ENCODE data around the gene SLC19A1.

Gene SLC19A1

GRCh38 chr21:45470087-45470515 lies 72.1 kb downstream of the SLC19A1 start:
- H2BK120ac ChIP-seq (ENCODE audit: low read depth, low read length) = no peak overlapping the region
- H3K14ac ChIP-seq (ENCODE audit: low read length in 2 of 2) = no peak overlapping the region
- no peak overlapping the region for H3K4ac ChIP-seq (ENCODE audit: low read depth in 1 of 2, low read length in 2 of 2)
- no peak overlapping the region for H4K91ac ChIP-seq (ENCODE audit: low read length)
- H3K4me1 ChIP-seq (ENCODE audit: control insufficient read depth, insufficient read depth, low read depth, low read length) = peaks cover 72% of the 10 kb centered on the region
- peak overlapping the region; percentile 71 for H4K8ac ChIP-seq (ENCODE audit: low read length)
- peak overlapping the region in 1 of 2 experiments; percentile 50 for H3K23ac ChIP-seq (ENCODE audit: low read length in 2 of 2)
- H3K27me3 ChIP-seq (ENCODE audit: control insufficient read depth in 1 of 2, insufficient read depth in 1 of 2, low read length in 2 of 2) = no peaks in the 10 kb centered on the region
- peak overlapping the region; percentile 67 for H2AK5ac ChIP-seq (ENCODE audit: low read length, severe bottlenecking)
- H3K18ac ChIP-seq (ENCODE audit: low read depth in 1 of 2, low read length in 2 of 2) = peak overlapping the region; percentile 25 to 52
- no peak overlapping the region for H2BK15ac ChIP-seq (ENCODE audit: low read depth, poor library complexity, severe bottlenecking)
- no peaks in the 10 kb centered on the region for H3K9me3 ChIP-seq (ENCODE audit: control insufficient read depth, low read length)
- H2BK5ac ChIP-seq (ENCODE audit: low read depth, low read length, poor library complexity, severe bottlenecking) = no peak overlapping the region
- H3K4me2 ChIP-seq (ENCODE audit: low read length, poor library complexity, severe bottlenecking) = peak overlapping the region; percentile 39
- H3K4me3 ChIP-seq (ENCODE audit: insufficient read depth in 1 of 2, low read depth in 1 of 2, low read length in 2 of 2) = no peak overlapping the region
- WGBS = 35% methylated on average over 3 of the region's 7 CpGs
- peak overlapping the region; percentile 69 for H3K9ac ChIP-seq (ENCODE audit: low read length)
- no peak overlapping the region for H2AFZ ChIP-seq (ENCODE audit: low read depth, low read length)
- H3K79me1 ChIP-seq (replicated peaks; ENCODE audit: low read length, poor library complexity, severe bottlenecking) = peaks cover 20% of the 10 kb centered on the region
- peaks cover 7 to 72% of the 10 kb centered on the region in 2 experiments for H3K36me3 ChIP-seq (ENCODE audit: control insufficient read depth in 1 of 2, insufficient read depth in 2 of 2, low read depth in 1 of 2, low read length in 2 of 2)
- peak overlapping the region in 1 of 2 experiments; percentile 68 for H2BK12ac ChIP-seq (ENCODE audit: low read length in 2 of 2)
- DNase-seq = peak; percentile 81
- peak overlapping the region; percentile 70 for H3K27ac ChIP-seq (ENCODE audit: low read length, poor library complexity, severe bottlenecking)

- Histone ChIP-seq H3K4me2 (ENCODE audit: low read length, poor library complexity, severe bottlenecking) (peak overlapping the region; percentile 39), H2AFZ (ENCODE audit: low read depth, low read length) (no peak overlapping the region), H2BK120ac (ENCODE audit: low read depth, low read length) (no peak overlapping the region), H3K27me3 (ENCODE audit: control insufficient read depth in 1 of 2, insufficient read depth in 1 of 2, low read length in 2 of 2) (no peaks in the 10 kb centered on the region), H4K91ac (ENCODE audit: low read length) (no peak overlapping the region), H2BK5ac (ENCODE audit: low read depth, low read length, poor library complexity, severe bottlenecking) (no peak overlapping the region), H3K4me3 (ENCODE audit: insufficient read depth in 1 of 2, low read depth in 1 of 2, low read length in 2 of 2) (no peak overlapping the region), H3K79me1 (replicated peaks; ENCODE audit: low read length, poor library complexity, severe bottlenecking) (peaks cover 21% of the 10 kb centered on the region), H4K8ac (ENCODE audit: low read length) (peak overlapping the region; percentile 71), H2BK12ac (ENCODE audit: low read length in 2 of 2) (peak overlapping the region in 1 of 2 experiments; percentile 88), H2BK15ac (ENCODE audit: low read depth, poor library complexity, severe bottlenecking) (no peak overlapping the region), H3K4me1 (ENCODE audit: control insufficient read depth, insufficient read depth, low read depth, low read length) (peaks cover 70% of the 10 kb centered on the region), H2AK5ac (ENCODE audit: low read length, severe bottlenecking) (peak overlapping the region; percentile 67), H3K9ac (ENCODE audit: low read length) (no peak overlapping the region), H3K36me3 (ENCODE audit: control insufficient read depth in 1 of 2, insufficient read depth in 2 of 2, low read depth in 1 of 2, low read length in 2 of 2) (peaks cover 7 to 71% of the 10 kb centered on the region in 2 experiments), H3K4ac (ENCODE audit: low read depth in 1 of 2, low read length in 2 of 2) (no peak overlapping the region), H3K14ac (ENCODE audit: low read length in 2 of 2) (no peak overlapping the region), H3K9me3 (ENCODE audit: control insufficient read depth, low read length) (no peaks in the 10 kb centered on the region), H3K23ac (ENCODE audit: low read length in 2 of 2) (peak overlapping the region in 1 of 2 experiments; percentile 50), H3K18ac (ENCODE audit: low read depth in 1 of 2, low read length in 2 of 2) (peak overlapping the region; percentile 25 to 52), H3K27ac (ENCODE audit: low read length, poor library complexity, severe bottlenecking) (peak overlapping the region; percentile 70)
- 56% methylated on average over 24 of the region's 24 CpGs for WGBS
- no peak for DNase-seq
Measured at GRCh38 chr21:45469273-45470086, 72.8 kb downstream of the SLC19A1 start.

- no peak for DNase-seq
- H3K9ac ChIP-seq (ENCODE audit: low read length) = no peak overlapping the region
- no peak overlapping the region for H4K8ac ChIP-seq (ENCODE audit: low read length)
- peaks cover 7 to 70% of the 10 kb centered on the region in 2 experiments for H3K36me3 ChIP-seq (ENCODE audit: control insufficient read depth in 1 of 2, insufficient read depth in 2 of 2, low read depth in 1 of 2, low read length in 2 of 2)
- no peak overlapping the region for H3K23ac ChIP-seq (ENCODE audit: low read length in 2 of 2)
- H3K27ac ChIP-seq (ENCODE audit: low read length, poor library complexity, severe bottlenecking) = no peak overlapping the region
- 99% methylated on average over 14 of the region's 14 CpGs for WGBS
- no peak overlapping the region for H2BK5ac ChIP-seq (ENCODE audit: low read depth, low read length, poor library complexity, severe bottlenecking)
- peaks cover 67% of the 10 kb centered on the region for H3K4me1 ChIP-seq (ENCODE audit: control insufficient read depth, insufficient read depth, low read depth, low read length)
- H2BK12ac ChIP-seq (ENCODE audit: low read length in 2 of 2) = no peak overlapping the region
- H3K4me2 ChIP-seq (ENCODE audit: low read length, poor library complexity, severe bottlenecking) = no peak overlapping the region
- peaks cover 23% of the 10 kb centered on the region for H3K79me1 ChIP-seq (replicated peaks; ENCODE audit: low read length, poor library complexity, severe bottlenecking)
- no peak overlapping the region for H3K4ac ChIP-seq (ENCODE audit: low read depth in 1 of 2, low read length in 2 of 2)
- no peak overlapping the region for H2AFZ ChIP-seq (ENCODE audit: low read depth, low read length)
- no peak overlapping the region for H3K14ac ChIP-seq (ENCODE audit: low read length in 2 of 2)
- no peak overlapping the region for H2BK15ac ChIP-seq (ENCODE audit: low read depth, poor library complexity, severe bottlenecking)
- H3K18ac ChIP-seq (ENCODE audit: low read depth in 1 of 2, low read length in 2 of 2) = peak overlapping the region in 1 of 2 experiments; percentile 52
- H2AK5ac ChIP-seq (ENCODE audit: low read length, severe bottlenecking) = peak overlapping the region; percentile 59
- no peak overlapping the region for H4K91ac ChIP-seq (ENCODE audit: low read length)
- no peak overlapping the region for H3K4me3 ChIP-seq (ENCODE audit: insufficient read depth in 1 of 2, low read depth in 1 of 2, low read length in 2 of 2)
- H3K9me3 ChIP-seq (ENCODE audit: control insufficient read depth, low read length) = no peaks in the 10 kb centered on the region
- H2BK120ac ChIP-seq (ENCODE audit: low read depth, low read length) = no peak overlapping the region
- H3K27me3 ChIP-seq (ENCODE audit: control insufficient read depth in 1 of 2, insufficient read depth in 1 of 2, low read length in 2 of 2) = no peaks in the 10 kb centered on the region
Measured at GRCh38 chr21:45468971-45469272, 73.3 kb downstream of the SLC19A1 start.

- Histone ChIP-seq H3K9me3 (ENCODE audit: control insufficient read depth, low read length) (no peaks in the 10 kb centered on the region), H2AK5ac (ENCODE audit: low read length, severe bottlenecking) (peak overlapping the region; percentile 35), H2BK120ac (ENCODE audit: low read depth, low read length) (no peak overlapping the region), H4K8ac (ENCODE audit: low read length) (no peak overlapping the region), H3K36me3 (ENCODE audit: control insufficient read depth in 1 of 2, insufficient read depth in 2 of 2, low read depth in 1 of 2, low read length in 2 of 2) (peaks cover 7 to 69% of the 10 kb centered on the region in 2 experiments), H3K23ac (ENCODE audit: low read length in 2 of 2) (no peak overlapping the region), H3K18ac (ENCODE audit: low read depth in 1 of 2, low read length in 2 of 2) (peak overlapping the region in 1 of 2 experiments; percentile 52), H2BK5ac (ENCODE audit: low read depth, low read length, poor library complexity, severe bottlenecking) (no peak overlapping the region), H2AFZ (ENCODE audit: low read depth, low read length) (no peak overlapping the region), H3K14ac (ENCODE audit: low read length in 2 of 2) (no peak overlapping the region), H3K79me1 (replicated peaks; ENCODE audit: low read length, poor library complexity, severe bottlenecking) (peaks cover 24% of the 10 kb centered on the region), H3K4me3 (ENCODE audit: insufficient read depth in 1 of 2, low read depth in 1 of 2, low read length in 2 of 2) (no peak overlapping the region), H2BK15ac (ENCODE audit: low read depth, poor library complexity, severe bottlenecking) (no peak overlapping the region), H3K9ac (ENCODE audit: low read length) (no peak overlapping the region), H3K27ac (ENCODE audit: low read length, poor library complexity, severe bottlenecking) (no peak overlapping the region), H3K4me2 (ENCODE audit: low read length, poor library complexity, severe bottlenecking) (no peak overlapping the region), H4K91ac (ENCODE audit: low read length) (no peak overlapping the region), H3K4me1 (ENCODE audit: control insufficient read depth, insufficient read depth, low read depth, low read length) (peaks cover 64% of the 10 kb centered on the region), H3K27me3 (ENCODE audit: control insufficient read depth in 1 of 2, insufficient read depth in 1 of 2, low read length in 2 of 2) (no peaks in the 10 kb centered on the region), H3K4ac (ENCODE audit: low read depth in 1 of 2, low read length in 2 of 2) (no peak overlapping the region), H2BK12ac (ENCODE audit: low read length in 2 of 2) (peak overlapping the region in 1 of 2 experiments; percentile 18)
- WGBS = 95% methylated on average over 42 of the region's 45 CpGs
- DNase-seq = no peak
Measured at GRCh38 chr21:45468051-45468970, 73.9 kb downstream of the SLC19A1 start.

Data from mesenchymal stem cell (in vitro differentiated cells and primary cell).